NCI-H2107 treated with DMSO at 0.1 percent for 48 hours (cell line): Measurements from ENCODE around the gene EGR1.

ENCODE experiments used
- DNase-seq: peaks from one replicate; lab custom pipeline; 2025; ENCODE audit not compliant: unreplicated experiment; lab: John Stamatoyannopoulos, UW

EGR1 gene

GRCh38 chr5:138452720-138453119 lies 12.6 kb upstream of the EGR1 start:
- DNase-seq, result no peak

GRCh38 chr5:138453590-138453989 lies 11.7 kb upstream of the EGR1 start:
- DNase-seq, result no peak

DNA sequence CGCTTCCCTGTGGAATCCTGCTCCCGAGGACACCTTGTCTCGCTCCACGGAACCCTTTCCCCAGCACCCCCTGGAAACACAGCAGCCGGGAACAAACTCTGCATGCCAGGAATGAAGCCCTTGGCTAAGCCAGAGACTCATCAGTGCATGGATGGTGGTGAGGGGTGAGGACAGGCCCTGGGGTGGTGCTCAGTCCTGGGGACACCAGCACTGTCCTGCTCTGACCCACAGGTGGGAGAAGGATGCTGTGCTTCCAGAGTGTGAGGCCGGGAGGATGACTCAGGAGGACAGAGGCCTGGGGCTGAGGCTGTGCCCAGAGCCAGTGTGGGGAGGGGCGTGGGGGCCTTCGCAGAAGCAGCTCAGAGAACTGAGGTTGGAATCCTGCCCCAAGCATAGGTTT lies 11.2 kb upstream of the EGR1 start:
- no peak for DNase-seq

DNA sequence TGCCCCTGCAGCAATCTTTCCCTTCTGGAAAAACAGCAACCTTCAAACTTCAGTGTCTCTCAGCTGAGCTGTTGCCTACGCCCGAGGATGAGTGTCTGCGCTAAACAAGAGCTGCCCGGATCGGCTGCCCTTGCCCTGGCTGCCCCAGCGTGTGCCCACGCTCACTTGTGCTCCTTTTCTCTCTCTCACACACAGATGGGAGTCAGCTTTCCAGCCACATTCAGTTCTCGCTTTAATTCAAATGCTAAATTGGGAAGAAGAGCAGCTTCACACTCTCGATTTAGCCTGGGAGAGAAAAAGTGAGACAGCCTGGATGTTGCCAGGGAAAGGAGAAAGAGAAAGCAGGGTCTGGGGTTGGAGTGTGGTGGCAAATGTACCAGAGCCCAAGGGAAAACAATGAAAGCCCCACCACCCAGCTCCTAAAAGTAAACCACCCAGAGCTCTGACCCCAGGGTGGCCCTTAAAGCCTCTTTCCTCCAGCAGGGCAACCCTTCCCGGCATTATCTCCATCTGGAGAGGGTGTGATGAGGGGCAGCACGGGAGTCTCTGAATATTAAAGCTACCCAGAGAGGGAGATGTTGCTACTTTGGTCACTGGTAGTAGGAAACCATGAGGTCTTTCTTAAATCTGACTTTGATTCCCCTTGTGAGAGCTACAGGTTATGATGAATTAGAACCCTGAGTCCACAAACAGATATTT lies 9.9 kb upstream of the EGR1 start:
- no peak for DNase-seq

GRCh38 chr5:138457531-138458275 lies 7.6 kb upstream of the EGR1 start:
- no peak for DNase-seq

GRCh38 chr5:138458384-138458783 lies 6.9 kb upstream of the EGR1 start:
- no peak for DNase-seq

GRCh38 chr5:138458856-138459255 lies 6.4 kb upstream of the EGR1 start:
- no peak for DNase-seq

GRCh38 chr5:138459311-138459933 lies 5.9 kb upstream of the EGR1 start:
- no peak for DNase-seq

DNA sequence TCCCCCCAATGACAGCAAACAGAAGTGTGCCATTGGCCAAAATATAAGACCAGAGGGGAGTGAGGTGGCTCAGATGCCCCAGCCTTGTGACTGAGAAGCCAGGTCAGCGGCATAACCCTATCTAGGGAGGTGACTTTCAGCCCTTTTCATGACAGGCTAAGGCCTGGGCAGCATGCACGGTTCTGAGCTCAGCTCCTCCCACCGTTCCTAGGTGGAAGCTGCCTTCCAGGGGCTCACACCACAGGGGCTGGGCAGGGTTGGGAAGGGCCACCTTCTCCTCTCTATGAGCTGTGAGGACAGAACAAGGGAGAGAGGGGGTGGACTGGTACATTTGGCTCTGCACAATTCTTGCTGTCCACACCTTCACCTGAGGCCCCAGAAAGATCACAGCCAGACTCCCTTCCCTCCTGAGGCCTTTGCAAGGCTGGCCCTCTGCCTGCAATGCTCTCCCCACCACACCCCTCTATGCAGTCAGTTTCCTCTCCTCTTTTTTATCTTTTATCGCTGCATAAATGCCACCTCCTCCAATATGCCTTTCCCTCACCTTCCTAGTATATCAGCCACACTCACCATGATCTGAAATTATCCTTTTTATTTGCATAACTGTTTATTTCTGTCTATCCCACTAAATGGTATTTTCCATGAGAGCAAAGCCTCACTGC lies 5.1 kb upstream of the EGR1 start:
- DNase-seq, result no peak

DNA sequence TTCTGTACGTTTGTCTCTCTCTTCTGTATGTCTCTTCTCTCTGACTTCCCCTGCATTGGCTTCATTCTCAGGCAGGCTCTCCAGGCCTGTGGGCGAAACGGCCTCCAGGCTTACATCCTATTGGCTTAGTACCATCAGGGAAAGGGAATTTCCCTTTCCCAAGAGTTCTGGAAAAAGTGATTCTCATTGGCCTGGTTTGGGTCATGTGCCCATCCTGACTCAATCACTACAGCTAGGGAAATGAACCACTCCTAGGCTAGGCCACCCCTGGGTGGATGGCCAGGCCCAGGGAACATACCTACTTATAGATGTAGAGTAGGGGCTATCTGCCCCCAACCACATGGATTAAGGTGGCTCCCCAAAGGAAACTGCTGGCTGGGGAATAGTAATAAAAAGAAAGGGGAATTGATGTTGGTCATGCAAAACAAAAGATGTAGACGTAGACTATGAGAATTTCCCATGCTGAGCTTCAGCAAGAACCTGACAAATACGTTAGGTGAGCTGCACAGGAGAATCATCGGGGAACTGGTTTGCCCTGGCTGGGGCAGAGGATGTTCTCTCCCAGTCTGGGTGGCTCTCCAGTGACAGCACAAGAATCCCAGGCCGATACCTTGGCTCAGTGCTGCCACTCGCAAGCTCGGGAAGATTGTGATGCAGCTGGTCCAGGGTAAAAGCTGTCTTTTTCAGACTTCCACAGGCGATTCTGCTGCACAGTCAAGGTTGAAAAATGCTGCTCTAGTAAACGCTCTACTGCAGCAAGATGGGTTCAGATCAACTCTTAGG lies 3.7 kb upstream of the EGR1 start:
- DNase-seq, result no peak

DNA sequence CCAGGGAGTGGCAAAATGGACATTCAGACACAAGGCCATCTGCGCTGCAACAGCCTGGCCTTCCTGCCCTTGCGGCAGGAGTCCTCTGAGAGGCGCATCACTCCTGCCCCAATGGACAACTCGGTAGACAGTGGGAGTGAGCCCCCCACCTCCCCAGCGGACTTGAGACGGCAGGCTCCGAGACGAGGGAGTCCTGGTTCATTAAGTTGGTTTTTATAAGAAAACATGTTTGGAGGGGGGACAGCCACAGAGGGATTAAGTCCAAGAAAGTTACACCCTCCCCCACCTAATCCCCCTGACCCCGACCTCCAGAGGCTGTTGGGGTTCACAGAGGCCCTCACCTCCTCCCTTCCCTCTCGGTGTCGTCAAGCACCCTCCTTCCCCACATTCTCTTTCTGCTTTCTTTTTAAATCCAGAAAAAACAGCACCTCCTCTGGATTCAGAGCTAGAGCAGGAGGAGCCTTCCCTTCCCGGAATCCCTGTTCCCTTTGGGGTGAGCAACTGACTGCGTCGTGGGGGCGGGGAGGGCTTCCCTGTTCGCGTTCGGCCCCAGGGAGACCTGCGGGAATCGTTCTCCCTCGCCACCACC lies 1.8 kb upstream of the EGR1 start:
- DNase-seq, result peak; percentile 51

DNA sequence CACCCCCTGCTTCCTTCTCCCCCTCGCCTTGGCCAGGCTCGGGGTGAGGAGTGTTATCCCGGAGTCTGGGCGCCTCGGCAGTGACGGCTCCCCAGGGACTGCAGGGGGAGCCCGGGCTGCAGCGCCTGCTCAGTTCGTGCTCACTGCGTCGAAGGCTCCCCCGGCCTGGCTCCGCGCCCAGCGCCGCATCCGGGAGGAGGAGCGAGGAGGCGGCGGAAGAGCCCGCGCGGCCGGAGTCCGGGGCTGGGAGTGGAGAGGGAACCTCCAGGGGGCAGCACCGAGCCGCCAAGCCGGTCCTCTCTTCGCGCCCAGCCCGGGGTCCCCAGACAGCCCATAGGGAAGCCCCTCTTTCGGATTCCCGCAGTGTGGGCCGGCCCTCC lies 1.3 kb upstream of the EGR1 start:
- peak; percentile 51 for DNase-seq

- peak; percentile 73 for DNase-seq
Measured at GRCh38 chr5:138464388-138465260, 655 bp upstream of the EGR1 start.

- no peak for DNase-seq
Measured at GRCh38 chr5:138466125-138466899, 1.0 kb downstream of the EGR1 start.

- no peak for DNase-seq
Measured at GRCh38 chr5:138466900-138467710, 1.8 kb downstream of the EGR1 start.

- no peak for DNase-seq
Measured at GRCh38 chr5:138467711-138468132, 2.4 kb downstream of the EGR1 start.

DNA sequence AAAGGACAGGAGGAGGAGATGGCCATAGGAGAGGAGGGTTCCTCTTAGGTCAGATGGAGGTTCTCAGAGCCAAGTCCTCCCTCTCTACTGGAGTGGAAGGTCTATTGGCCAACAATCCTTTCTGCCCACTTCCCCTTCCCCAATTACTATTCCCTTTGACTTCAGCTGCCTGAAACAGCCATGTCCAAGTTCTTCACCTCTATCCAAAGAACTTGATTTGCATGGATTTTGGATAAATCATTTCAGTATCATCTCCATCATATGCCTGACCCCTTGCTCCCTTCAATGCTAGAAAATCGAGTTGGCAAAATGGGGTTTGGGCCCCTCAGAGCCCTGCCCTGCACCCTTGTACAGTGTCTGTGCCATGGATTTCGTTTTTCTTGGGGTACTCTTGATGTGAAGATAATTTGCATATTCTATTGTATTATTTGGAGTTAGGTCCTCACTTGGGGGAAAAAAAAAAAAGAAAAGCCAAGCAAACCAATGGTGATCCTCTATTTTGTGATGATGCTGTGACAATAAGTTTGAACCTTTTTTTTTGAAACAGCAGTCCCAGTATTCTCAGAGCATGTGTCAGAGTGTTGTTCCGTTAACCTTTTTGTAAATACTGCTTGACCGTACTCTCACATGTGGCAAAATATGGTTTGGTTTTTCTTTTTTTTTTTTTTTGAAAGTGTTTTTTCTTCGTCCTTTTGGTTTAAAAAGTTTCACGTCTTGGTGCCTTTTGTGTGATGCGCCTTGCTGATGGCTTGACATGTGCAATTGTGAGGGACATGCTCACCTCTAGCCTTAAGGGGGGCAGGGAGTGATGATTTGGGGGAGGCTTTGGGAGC lies 3.1 kb downstream of the EGR1 start:
- no peak for DNase-seq
